Ovary (tissue), 3 donors: ENCODE measurements around the gene PTPN23.

Experiments
- EP300 ChIP-seq: sonication (generic); formaldehyde crosslinking; IDR thresholded peaks from one replicate; pipeline ENCODE4 v1.6.1; 2017; ENCODE audit warnings: antibody characterized with exemption
- TF ChIP-seq, protein P1 (sequence below), 3 donors: fragments of 450-650 bp in 2 of 3; fragments of 200-600 bp in 1 of 3; IDR thresholded peaks; one replicate each; pipeline versions ENCODE4 v1.5.1 to v1.8.0; 2016 to 2022; ENCODE audit warnings: antibody characterized with exemption in 3 of 3, mild to moderate bottlenecking in 1 of 3
- donor health status: DM: no; HTN: no; CAD: no.

DNA sequence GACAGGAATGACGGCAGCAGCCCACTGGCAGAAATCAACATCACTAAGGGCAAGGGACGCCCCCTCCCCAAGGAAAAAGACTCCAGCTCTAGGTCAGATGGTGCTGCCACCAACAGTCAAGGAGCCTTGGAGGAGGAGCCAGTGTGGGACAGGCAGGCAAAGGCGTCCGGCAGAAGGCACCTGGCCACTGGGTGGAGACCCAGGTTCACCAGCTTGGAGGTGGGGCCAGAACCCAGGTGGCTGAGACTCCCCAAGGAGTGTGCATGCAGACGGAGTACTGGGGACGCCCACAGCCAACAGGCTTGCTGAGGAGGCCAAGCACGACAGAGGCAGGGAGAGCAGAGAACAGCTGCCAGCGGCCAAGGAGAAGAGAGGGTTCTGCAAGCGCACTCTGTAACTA lies 35.2 kb downstream of the PTPN23 start:
- TF ChIP-seq, protein P1, sequence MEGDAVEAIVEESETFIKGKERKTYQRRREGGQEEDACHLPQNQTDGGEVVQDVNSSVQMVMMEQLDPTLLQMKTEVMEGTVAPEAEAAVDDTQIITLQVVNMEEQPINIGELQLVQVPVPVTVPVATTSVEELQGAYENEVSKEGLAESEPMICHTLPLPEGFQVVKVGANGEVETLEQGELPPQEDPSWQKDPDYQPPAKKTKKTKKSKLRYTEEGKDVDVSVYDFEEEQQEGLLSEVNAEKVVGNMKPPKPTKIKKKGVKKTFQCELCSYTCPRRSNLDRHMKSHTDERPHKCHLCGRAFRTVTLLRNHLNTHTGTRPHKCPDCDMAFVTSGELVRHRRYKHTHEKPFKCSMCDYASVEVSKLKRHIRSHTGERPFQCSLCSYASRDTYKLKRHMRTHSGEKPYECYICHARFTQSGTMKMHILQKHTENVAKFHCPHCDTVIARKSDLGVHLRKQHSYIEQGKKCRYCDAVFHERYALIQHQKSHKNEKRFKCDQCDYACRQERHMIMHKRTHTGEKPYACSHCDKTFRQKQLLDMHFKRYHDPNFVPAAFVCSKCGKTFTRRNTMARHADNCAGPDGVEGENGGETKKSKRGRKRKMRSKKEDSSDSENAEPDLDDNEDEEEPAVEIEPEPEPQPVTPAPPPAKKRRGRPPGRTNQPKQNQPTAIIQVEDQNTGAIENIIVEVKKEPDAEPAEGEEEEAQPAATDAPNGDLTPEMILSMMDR (IDR thresholded peaks at IDR 0.05) = no peak
- TF ChIP-seq EP300 = no peak
